Measurements from ENCODE around the gene PHF1.

Gene PHF1

GRCh38 chr6:33458676-33459075 lies 47.9 kb downstream of the PHF1 start:
- Histone ChIP-seq H3K27me3 (ENCODE audit: insufficient read depth, low read depth) (no peaks in the 10 kb centered on the region), H3K36me3 (ENCODE audit: insufficient read depth) (no peaks in the 10 kb centered on the region), H3K27ac (no peak overlapping the region), H3K9ac (no peak overlapping the region), H4K20me1 (ENCODE audit: insufficient read depth) (no peaks in the 10 kb centered on the region), H3K4me1 (ENCODE audit: low read depth, poor library complexity, severe bottlenecking) (no peaks in the 10 kb centered on the region), H3K79me2 (ENCODE audit: insufficient read depth, low read depth) (peaks cover 9% of the 10 kb centered on the region; the same call in 1 of the 2 replicates), H3K4me2 (no peak overlapping the region), H3K4me3 (IDR thresholded peaks at IDR 0.05; ENCODE audit: insufficient read depth, low read depth, low read length) (no peak overlapping the region), H2AFZ (ENCODE audit: low read depth) (no peak overlapping the region)
- TF ChIP-seq CTCF (conservative IDR thresholded peaks at IDR 0.05; ENCODE audit: low read depth, low read length) = no peak

- H3K27ac ChIP-seq = no peak overlapping the region
- no peak overlapping the region for H3K4me3 ChIP-seq (IDR thresholded peaks at IDR 0.05; ENCODE audit: insufficient read depth, low read depth, low read length)
- no peaks in the 10 kb centered on the region for H4K20me1 ChIP-seq (ENCODE audit: insufficient read depth)
- H3K4me2 ChIP-seq = no peak overlapping the region
- H3K27me3 ChIP-seq (ENCODE audit: insufficient read depth, low read depth) = no peaks in the 10 kb centered on the region
- no peaks in the 10 kb centered on the region for H3K36me3 ChIP-seq (ENCODE audit: insufficient read depth)
- no peak overlapping the region for H2AFZ ChIP-seq (ENCODE audit: low read depth)
- H3K4me1 ChIP-seq (ENCODE audit: low read depth, poor library complexity, severe bottlenecking) = no peaks in the 10 kb centered on the region
- peaks cover 9% of the 10 kb centered on the region; the same call in 1 of the 2 replicates for H3K79me2 ChIP-seq (ENCODE audit: insufficient read depth, low read depth)
- no peak for TF ChIP-seq CTCF (conservative IDR thresholded peaks at IDR 0.05; ENCODE audit: low read depth, low read length)
- no peak overlapping the region for H3K9ac ChIP-seq
Measured at GRCh38 chr6:33459226-33459625, 48.4 kb downstream of the PHF1 start.

Measured in KMS-11 (cell line).